Transverse colon (tissue), 4 donors: ENCODE measurements around the gene ZBTB16.

Experiments used
- POLR2A ChIP-seq: fragments of 450-650 bp; IDR thresholded peaks from one replicate; pipeline ENCODE4 v1.6.1; 2016; ENCODE audit warnings: antibody characterized with exemption, mild to moderate bottlenecking, moderate library complexity
- POLR2AphosphoS5 ChIP-seq, 3 donors: sonication (generic); formaldehyde crosslinking; IDR thresholded peaks; one replicate each; pipeline ENCODE4 v1.6.1; 2016; ENCODE audit warnings: antibody characterized with exemption in 3 of 3
- TF ChIP-seq, protein P1 (sequence below), 5 experiments: fragments of 200-600 bp in 3 of 5; fragments of 450-650 bp in 2 of 5; sonication (generic) in 3 of 5; IDR thresholded peaks; 1 replicate in 2 of 5; 2 replicates in 3 of 5; pipeline ENCODE4 v1.5.1; 2016 to 2017; ENCODE audit warnings: antibody characterized with exemption in 5 of 5, inconsistent platforms in 3 of 5, mild to moderate bottlenecking in 2 of 5, moderate library complexity in 1 of 5

DNA sequence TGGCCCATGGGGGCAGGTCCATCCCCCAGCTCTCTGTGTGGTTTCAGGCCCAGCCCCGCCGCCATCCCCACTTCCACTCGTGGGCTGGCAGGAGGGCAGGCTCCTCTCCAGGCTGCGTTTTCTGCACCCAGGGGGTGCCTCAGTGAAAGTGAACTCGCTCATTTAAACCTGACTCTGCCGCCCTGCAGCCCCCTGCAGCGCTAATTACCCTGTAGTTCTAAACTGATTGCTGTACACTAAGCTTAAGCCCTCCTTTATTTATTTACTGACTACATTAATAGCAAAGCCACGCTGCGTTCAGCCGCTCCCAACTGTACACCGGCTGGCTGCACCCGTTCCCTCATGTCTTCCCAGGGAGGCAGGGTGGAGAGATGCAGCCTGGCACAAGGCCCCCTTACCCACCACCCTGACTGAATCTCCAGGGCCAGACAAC, 200.1 kb downstream of the ZBTB16 start:
- TF ChIP-seq, protein P1, sequence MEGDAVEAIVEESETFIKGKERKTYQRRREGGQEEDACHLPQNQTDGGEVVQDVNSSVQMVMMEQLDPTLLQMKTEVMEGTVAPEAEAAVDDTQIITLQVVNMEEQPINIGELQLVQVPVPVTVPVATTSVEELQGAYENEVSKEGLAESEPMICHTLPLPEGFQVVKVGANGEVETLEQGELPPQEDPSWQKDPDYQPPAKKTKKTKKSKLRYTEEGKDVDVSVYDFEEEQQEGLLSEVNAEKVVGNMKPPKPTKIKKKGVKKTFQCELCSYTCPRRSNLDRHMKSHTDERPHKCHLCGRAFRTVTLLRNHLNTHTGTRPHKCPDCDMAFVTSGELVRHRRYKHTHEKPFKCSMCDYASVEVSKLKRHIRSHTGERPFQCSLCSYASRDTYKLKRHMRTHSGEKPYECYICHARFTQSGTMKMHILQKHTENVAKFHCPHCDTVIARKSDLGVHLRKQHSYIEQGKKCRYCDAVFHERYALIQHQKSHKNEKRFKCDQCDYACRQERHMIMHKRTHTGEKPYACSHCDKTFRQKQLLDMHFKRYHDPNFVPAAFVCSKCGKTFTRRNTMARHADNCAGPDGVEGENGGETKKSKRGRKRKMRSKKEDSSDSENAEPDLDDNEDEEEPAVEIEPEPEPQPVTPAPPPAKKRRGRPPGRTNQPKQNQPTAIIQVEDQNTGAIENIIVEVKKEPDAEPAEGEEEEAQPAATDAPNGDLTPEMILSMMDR (IDR thresholded peaks at IDR 0.05): no peak
- no peak for TF ChIP-seq POLR2A
- no peak for TF ChIP-seq POLR2AphosphoS5 (IDR thresholded peaks at IDR 0.05)
